HepG2 (cell line): Measurements from ENCODE around the gene GPS2. TPM values are rescaled to one million over a fixed set of nuclear protein-coding genes. Genes with fewer than 3 reads are reported as not detected.

ENCODE experiments used
- ATF6 ChIP-seq: sonication (generic); formaldehyde crosslinking; conservative IDR thresholded peaks from 2 replicates; pipeline ENCODE4 v1.4.0; 2020; ENCODE audit warnings: missing genetic modification reagents
- CAMTA2 ChIP-seq: sonication (generic); formaldehyde crosslinking; IDR thresholded peaks from 2 replicates; pipeline ENCODE4 v1.4.0; 2020; ENCODE audit warnings: mild to moderate bottlenecking, missing genetic modification reagents, borderline replicate concordance
- ELF4 ChIP-seq: sonication (generic); formaldehyde crosslinking; IDR thresholded peaks from 2 replicates; pipeline ENCODE4 v1.5.0; 2020; ENCODE audit warnings: missing genetic modification reagents, mild to moderate bottlenecking, moderate library complexity, borderline replicate concordance
- FLYWCH1 ChIP-seq: sonication (generic); formaldehyde crosslinking; IDR thresholded peaks from 2 replicates; pipeline ENCODE4 v1.8.1; 2023; ENCODE audit warnings: mild to moderate bottlenecking, missing genetic modification reagents
- HOXA3 ChIP-seq: sonication (generic); formaldehyde crosslinking; IDR thresholded peaks from 2 replicates; pipeline ENCODE4 v1.5.0; 2020; ENCODE audit warnings: missing genetic modification reagents
- KDM6A ChIP-seq: IDR thresholded peaks from 2 replicates; pipeline ENCODE4 v1.6.1; 2016; ENCODE audit warnings: low read depth
- KLF15 ChIP-seq: sonication (generic); formaldehyde crosslinking; IDR thresholded peaks from 2 replicates; pipeline ENCODE4 v1.8.1; 2023; ENCODE audit warnings: borderline replicate concordance, mild to moderate bottlenecking, inconsistent platforms, missing genetic modification reagents, mixed read lengths
- NCOR1 ChIP-seq: fragments of 200-600 bp; sonication (generic); IDR thresholded peaks from 2 replicates; pipeline ENCODE4 v1.7.0; 2017; ENCODE audit warnings: antibody characterized with exemption, low read length, borderline replicate concordance
- NFE2L2 ChIP-seq: fragments of 150-350 bp; IDR thresholded peaks from 2 replicates; pipeline ENCODE4 v1.6.1; 2014; ENCODE audit warnings: low read length
- NPAS2 ChIP-seq: sonication (generic); formaldehyde crosslinking; IDR thresholded peaks from 2 replicates; pipeline ENCODE4 v1.8.0; 2022; ENCODE audit warnings: mild to moderate bottlenecking, missing genetic modification reagents, borderline replicate concordance
- NR2F6 ChIP-seq, 2 experiments: IDR thresholded peaks; 2 replicates each; pipeline ENCODE4 v1.6.1; 2016; ENCODE audit warnings: antibody characterized with exemption in 1 of 2, mild to moderate bottlenecking in 1 of 2
- PTBP1 ChIP-seq: fragments of 200-400 bp; formaldehyde crosslinking; IDR thresholded peaks from 2 replicates; pipeline ENCODE4 v1.6.1; 2018; ENCODE audit warnings: low read length, low read depth; ENCODE audit not compliant: poor library complexity, severe bottlenecking
- SALL1 ChIP-seq: sonication (generic); formaldehyde crosslinking; IDR thresholded peaks from 2 replicates; pipeline ENCODE4 v1.8.0; 2022; ENCODE audit warnings: mild to moderate bottlenecking, missing genetic modification reagents
- SALL2 ChIP-seq: sonication (generic); formaldehyde crosslinking; IDR thresholded peaks from 2 replicates; pipeline ENCODE4 v1.8.1; 2023; ENCODE audit warnings: mild to moderate bottlenecking, missing genetic modification reagents, inconsistent platforms
- SMARCC2 ChIP-seq: fragments of 450-650 bp; IDR thresholded peaks from 2 replicates; pipeline ENCODE4 v1.6.1; 2017; ENCODE audit warnings: antibody characterized with exemption, mild to moderate bottlenecking
- SP1 ChIP-seq, 2 experiments: fragments of 450-650 bp in 1 of 2; sonication (generic) in 1 of 2; formaldehyde crosslinking in 1 of 2; IDR thresholded peaks; 2 replicates each; pipeline versions ENCODE4 v1.4.0 to v1.6.1; 2016 to 2020; ENCODE audit warnings: missing genetic modification reagents in 1 of 2
- SP140L ChIP-seq: sonication (generic); formaldehyde crosslinking; IDR thresholded peaks from 2 replicates; pipeline ENCODE4 v1.4.0; 2020; ENCODE audit warnings: missing genetic modification reagents, borderline replicate concordance
- SP2 ChIP-seq: sonication (generic); formaldehyde crosslinking; IDR thresholded peaks from 2 replicates; pipeline ENCODE4 v1.5.1; 2020; ENCODE audit warnings: mild to moderate bottlenecking, missing genetic modification reagents
- ZFX ChIP-seq: sonication (generic); formaldehyde crosslinking; IDR thresholded peaks from 2 replicates; pipeline ENCODE4 v1.4.0; 2020; ENCODE audit warnings: mild to moderate bottlenecking, low read depth, missing genetic modification reagents, moderate library complexity
- ZFY ChIP-seq: sonication (generic); formaldehyde crosslinking; IDR thresholded peaks from 2 replicates; pipeline ENCODE4 v1.4.0; 2020; ENCODE audit warnings: missing genetic modification reagents
- ZMAT5 ChIP-seq: sonication (generic); formaldehyde crosslinking; IDR thresholded peaks from 2 replicates; pipeline ENCODE4 v1.5.0; 2020; ENCODE audit warnings: mild to moderate bottlenecking, low read depth, missing genetic modification reagents, borderline replicate concordance
- ZMYM2 ChIP-seq: sonication (generic); formaldehyde crosslinking; IDR thresholded peaks from 2 replicates; pipeline ENCODE4 v1.8.0; 2022; ENCODE audit warnings: mild to moderate bottlenecking, missing genetic modification reagents
- ZNF24 ChIP-seq: fragments of 450-650 bp; IDR thresholded peaks from 2 replicates; pipeline ENCODE4 v1.6.1; 2017; ENCODE audit warnings: antibody characterized with exemption, mild to moderate bottlenecking
- ZNF329 ChIP-seq: sonication (generic); formaldehyde crosslinking; IDR thresholded peaks from 2 replicates; pipeline ENCODE4 v1.9.0; 2021; ENCODE audit warnings: low read depth, mild to moderate bottlenecking, missing genetic modification reagents
- ZNF563 ChIP-seq: sonication (generic); formaldehyde crosslinking; IDR thresholded peaks from 2 replicates; pipeline ENCODE4 v1.8.0; 2022; ENCODE audit warnings: mild to moderate bottlenecking, moderate library complexity, missing genetic modification reagents
- ZNF570 ChIP-seq: sonication (generic); formaldehyde crosslinking; IDR thresholded peaks from 2 replicates; pipeline ENCODE4 v1.4.0; 2020; ENCODE audit warnings: mild to moderate bottlenecking, missing genetic modification reagents, borderline replicate concordance
- ZNF629 ChIP-seq: sonication (generic); formaldehyde crosslinking; conservative IDR thresholded peaks from 2 replicates; pipeline ENCODE4 v1.5.0; 2020; ENCODE audit warnings: missing genetic modification reagents
- ZNF788 ChIP-seq: sonication (generic); formaldehyde crosslinking; IDR thresholded peaks from 2 replicates; pipeline ENCODE4 v1.5.0; 2020; ENCODE audit warnings: mild to moderate bottlenecking, missing genetic modification reagents, borderline replicate concordance
- ZNF792 ChIP-seq: IDR thresholded peaks from 2 replicates; pipeline ENCODE4 v1.6.1; 2016
- polyA plus RNA-seq, 8 experiments: library from polyadenylated mRNA; depleted of rRNA in 3 of 8; stranded (reverse) in 7 of 8; unstranded in 1 of 8; fragments of >200 nt; fragmentation: Illumina TruSeq in 4 of 8; extraction: Trizol in 4 of 8; gene quantifications; 2 replicates each; pipeline versions ENCODE4 v1.2.1 to v1.2.3, GENCODE V29; 2011 to 2016; ENCODE audit warnings: low read depth in 4 of 8, missing spikeins in 1 of 8, mixed read lengths in 1 of 8; ENCODE audit not compliant: insufficient read depth in 1 of 8
- total RNA-seq, 5 experiments: library from RNA; depleted of rRNA; stranded (reverse); fragments of >200 nt; fragmentation: Illumina TruSeq; extraction: Trizol; gene quantifications; 2 replicates each; pipeline ENCODE4 v1.2.3, GENCODE V29; 2016; ENCODE audit warnings: low read depth in 1 of 5

Gene GPS2
- total and polyA plus RNA-seq, 2 of the 13 experiments (the other 11 are each of a cell fraction or from before 2014, with no cell fraction given) = 58.0 to 59.4 TPM

GRCh38 chr17:7306911-7307685 is 8.1 kb downstream of the GPS2 start, which contains the start of gene EIF5A (continued):
- TF ChIP-seq NR2F6 (IDR thresholded peaks at IDR 0.05) (no peak), NR2F6 (CRISPR knock-in tag; IDR thresholded peaks at IDR 0.05) (no peak), SP140L (CRISPR knock-in tag) (no peak), ZNF788 (CRISPR knock-in tag) (peak; percentile 61; the same call in 1 of the 2 replicates), ZNF629 (no peak), ZFX (CRISPR knock-in tag) (peak; percentile 10; the same call in 1 of the 2 replicates), CAMTA2 (no peak), NCOR1 (no peak), SP1 (IDR thresholded peaks at IDR 0.05) (no peak), SP1 (CRISPR knock-in tag; IDR thresholded peaks at IDR 0.05) (no peak), SP2 (no peak), FLYWCH1 (CRISPR knock-in tag) (no peak), ATF6 (no peak), NFE2L2 (no peak), NPAS2 (no peak), ZNF329 (no peak), ZMYM2 (no peak; the same call in 1 of the 2 replicates), SMARCC2 (no peak), KDM6A (no peak), ELF4 (CRISPR knock-in tag) (no peak), SALL1 (CRISPR knock-in tag) (peak; percentile 49; the same call in 1 of the 2 replicates), ZNF570 (CRISPR knock-in tag) (no peak), ZFY (CRISPR knock-in tag) (no peak), ZNF24 (no peak), KLF15 (CRISPR knock-in tag) (no peak), SALL2 (CRISPR knock-in tag) (peak; percentile 13; the same call in 1 of the 2 replicates), PTBP1 (no peak), ZNF792 (CRISPR knock-in tag) (no peak; the same call in 1 of the 2 replicates), ZNF563 (CRISPR knock-in tag) (no peak), ZMAT5 (CRISPR knock-in tag) (no peak), HOXA3 (CRISPR knock-in tag) (peak; percentile 87; the same call in 1 of the 2 replicates)
